MM.1S (cell line): ENCODE data around the gene FCGBP.

Experiments used
- DNase-seq: peaks from one replicate; pipeline ENCODE4 v3.0.0-alpha.2; 2015
- H2AFZ ChIP-seq: fragments of 300-600 bp; sonication (generic); 2 replicates; pipeline ENCODE4 v1.6.0; 2016; ENCODE audit warnings: antibody characterized with exemption, low read length
- H3F3A ChIP-seq: fragments of 300-600 bp; sonication (generic); 2 replicates; pipeline ENCODE4 v1.6.1; 2016; ENCODE audit warnings: mild to moderate bottlenecking, antibody characterized with exemption, low read length, moderate library complexity, mixed read lengths; ENCODE audit not compliant: insufficient read depth
- H3K27ac ChIP-seq: fragments of 300-600 bp; sonication (generic); 2 replicates; pipeline ENCODE4 v1.5.1; 2016; ENCODE audit warnings: mild to moderate bottlenecking, low read length
- H3K27me3 ChIP-seq: fragments of 300-600 bp; sonication (generic); replicated peaks from 2 replicates; pipeline ENCODE4 v1.6.0; 2016; ENCODE audit warnings: low read length; ENCODE audit not compliant: insufficient read depth
- H3K36me3 ChIP-seq: fragments of 300-600 bp; sonication (generic); replicated peaks from 2 replicates; pipeline ENCODE4 v1.6.1; 2016; ENCODE audit warnings: mild to moderate bottlenecking, low read length, mixed read lengths; ENCODE audit not compliant: insufficient read depth
- H3K4me1 ChIP-seq: fragments of 300-600 bp; sonication (generic); 2 replicates; pipeline ENCODE4 v1.6.1; 2016; ENCODE audit warnings: low read length, mixed read lengths
- H3K4me2 ChIP-seq: fragments of 300-600 bp; sonication (generic); 2 replicates; pipeline ENCODE4 v1.6.0; 2016; ENCODE audit warnings: low read depth, low read length
- H3K4me3 ChIP-seq: fragments of 300-600 bp; sonication (generic); 2 replicates; pipeline ENCODE4 v1.5.1; 2016; ENCODE audit warnings: low read length, mixed read lengths
- H3K79me2 ChIP-seq: fragments of 300-600 bp; sonication (generic); 2 replicates; pipeline ENCODE4 v1.6.1; 2016; ENCODE audit warnings: mixed run types, low read length, mixed read lengths
- H3K9ac ChIP-seq: fragments of 300-600 bp; sonication (generic); 2 replicates; pipeline ENCODE4 v1.6.1; 2016; ENCODE audit warnings: low read length, mixed read lengths
- H3K9me2 ChIP-seq: fragments of 300-600 bp; sonication (generic); replicated peaks from 2 replicates; pipeline ENCODE4 v1.6.1; 2016; ENCODE audit warnings: mild to moderate bottlenecking, low read length, mixed read lengths; ENCODE audit not compliant: insufficient read depth
- H3K9me3 ChIP-seq: fragments of 300-600 bp; sonication (generic); replicated peaks from 2 replicates; pipeline ENCODE4 v1.6.1; 2016; ENCODE audit warnings: mild to moderate bottlenecking, low read length, mixed read lengths; ENCODE audit not compliant: insufficient read depth
- H4K20me1 ChIP-seq: fragments of 300-600 bp; sonication (generic); 2 replicates; pipeline ENCODE4 v1.6.1; 2016; ENCODE audit warnings: mild to moderate bottlenecking, low read length, moderate library complexity, mixed read lengths; ENCODE audit not compliant: insufficient read depth
- CTCF ChIP-seq: fragments of 300-600 bp; sonication (generic); IDR thresholded peaks from 2 replicates; pipeline ENCODE4 v1.5.1; 2016; ENCODE audit warnings: antibody characterized with exemption, low read length, mixed read lengths
- EZH2 ChIP-seq: fragments of 300-600 bp; sonication (generic); optimal IDR thresholded peaks from 2 replicates; pipeline ENCODE3; 2017; ENCODE audit warnings: low read depth, mild to moderate bottlenecking, antibody characterized with exemption, low read length, mixed read lengths
- EZH2phosphoT487 ChIP-seq: fragments of 300-600 bp; sonication (generic); IDR thresholded peaks from 2 replicates; pipeline ENCODE4 v1.6.1; 2018; ENCODE audit warnings: antibody characterized with exemption, low read length

FCGBP gene

GRCh38 chr19:39936020-39936419 lies 1.6 kb upstream of the FCGBP start:
- no peak overlapping the region for H3K27ac ChIP-seq
- no peaks in the 10 kb centered on the region for H3K9me3 ChIP-seq
- H3K79me2 ChIP-seq: no peaks in the 10 kb centered on the region
- H2AFZ ChIP-seq: no peak overlapping the region
- TF ChIP-seq EZH2phosphoT487 (no peak), CTCF (no peak), EZH2 (no peak)
- H3K27me3 ChIP-seq: no peaks in the 10 kb centered on the region
- no peak overlapping the region for H3K9ac ChIP-seq
- peaks cover 14% of the 10 kb centered on the region for H3K4me1 ChIP-seq
- no peaks in the 10 kb centered on the region for H4K20me1 ChIP-seq
- H3K4me2 ChIP-seq: no peak overlapping the region
- no peak for DNase-seq
- H3K36me3 ChIP-seq: no peaks in the 10 kb centered on the region
- no peaks in the 10 kb centered on the region for H3K9me2 ChIP-seq
- H3F3A ChIP-seq: peaks cover 3% of the 10 kb centered on the region
- H3K4me3 ChIP-seq: no peak overlapping the region

GRCh38 chr19:39935364-39935661 lies 879 bp upstream of the FCGBP start:
- no peak overlapping the region for H3K4me2 ChIP-seq
- H3K9me3 ChIP-seq: no peaks in the 10 kb centered on the region
- no peak overlapping the region for H3K27ac ChIP-seq
- no peak for TF ChIP-seq CTCF
- no peak for TF ChIP-seq EZH2phosphoT487
- no peak for TF ChIP-seq EZH2
- no peak for DNase-seq
- no peak overlapping the region for H3K9ac ChIP-seq
- no peaks in the 10 kb centered on the region for H4K20me1 ChIP-seq
- no peaks in the 10 kb centered on the region for H3K9me2 ChIP-seq
- H3K4me1 ChIP-seq: peaks cover 7% of the 10 kb centered on the region
- H3K79me2 ChIP-seq: no peaks in the 10 kb centered on the region
- H3K4me3 ChIP-seq: no peak overlapping the region
- no peaks in the 10 kb centered on the region for H3F3A ChIP-seq
- no peak overlapping the region for H2AFZ ChIP-seq
- no peaks in the 10 kb centered on the region for H3K36me3 ChIP-seq
- H3K27me3 ChIP-seq: no peaks in the 10 kb centered on the region

GRCh38 chr19:39929750-39930149 lies 4.7 kb downstream of the FCGBP start:
- Histone ChIP-seq H3K9me3 (no peaks in the 10 kb centered on the region), H3K9me2 (no peaks in the 10 kb centered on the region), H3K27ac (no peak overlapping the region), H3K27me3 (no peaks in the 10 kb centered on the region), H3F3A (no peaks in the 10 kb centered on the region), H3K4me1 (no peaks in the 10 kb centered on the region), H3K4me2 (no peak overlapping the region), H3K36me3 (no peaks in the 10 kb centered on the region), H2AFZ (no peak overlapping the region), H3K9ac (no peak overlapping the region), H4K20me1 (no peaks in the 10 kb centered on the region), H3K79me2 (no peaks in the 10 kb centered on the region), H3K4me3 (no peak overlapping the region)
- no peak for TF ChIP-seq CTCF
- no peak for TF ChIP-seq EZH2phosphoT487
- TF ChIP-seq EZH2: no peak
- DNase-seq: no peak

- Histone ChIP-seq H3K4me2 (no peak overlapping the region), H2AFZ (no peak overlapping the region), H3K4me3 (no peak overlapping the region), H3K27me3 (no peaks in the 10 kb centered on the region), H3K9me2 (no peaks in the 10 kb centered on the region), H3K9ac (no peak overlapping the region), H3K4me1 (no peaks in the 10 kb centered on the region), H3K27ac (no peak overlapping the region), H3F3A (no peaks in the 10 kb centered on the region), H3K79me2 (no peaks in the 10 kb centered on the region), H3K36me3 (no peaks in the 10 kb centered on the region), H4K20me1 (no peaks in the 10 kb centered on the region), H3K9me3 (no peaks in the 10 kb centered on the region)
- TF ChIP-seq EZH2phosphoT487 (no peak), EZH2 (no peak), CTCF (no peak)
- no peak for DNase-seq
These were observed 6.1 kb downstream of the FCGBP start for GRCh38 chr19:39928357-39928725.
